ENCODE results near the gene VPS26C. TPM values are rescaled to one million over a fixed set of nuclear protein-coding genes. Genes with fewer than 3 reads are reported as not detected.

VPS26C gene
- total and polyA plus RNA-seq, 4 donors, result 32.4 to 61.6 (median 42.2) TPM

DNA sequence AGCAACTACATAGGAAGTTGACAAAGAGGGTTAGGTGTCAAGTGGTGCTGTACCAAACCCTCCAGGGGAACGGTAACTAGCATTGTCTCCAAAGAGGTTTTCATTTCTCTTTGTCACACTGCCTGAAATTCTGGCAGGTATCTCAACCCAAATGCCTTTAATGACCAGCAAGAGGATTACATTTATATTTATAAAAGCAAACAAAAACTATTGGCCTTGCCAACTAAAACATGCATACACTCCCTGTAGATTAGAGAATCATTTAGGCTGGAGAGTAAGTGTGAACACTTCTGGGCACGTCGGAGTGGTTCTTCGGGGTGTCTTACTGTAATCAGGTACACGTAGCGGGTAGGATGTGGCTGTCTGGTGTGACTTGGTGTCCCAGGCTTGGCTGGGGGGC is 84.9 kb downstream of the VPS26C start:
- no peak for ATAC-seq (ENCODE audit: low FRiP score)
- no peaks in the 10 kb centered on the region for H3K36me3 ChIP-seq (ENCODE audit: control insufficient read depth in 1 of 2, insufficient read depth in 2 of 2, low read length in 1 of 2)

DNA sequence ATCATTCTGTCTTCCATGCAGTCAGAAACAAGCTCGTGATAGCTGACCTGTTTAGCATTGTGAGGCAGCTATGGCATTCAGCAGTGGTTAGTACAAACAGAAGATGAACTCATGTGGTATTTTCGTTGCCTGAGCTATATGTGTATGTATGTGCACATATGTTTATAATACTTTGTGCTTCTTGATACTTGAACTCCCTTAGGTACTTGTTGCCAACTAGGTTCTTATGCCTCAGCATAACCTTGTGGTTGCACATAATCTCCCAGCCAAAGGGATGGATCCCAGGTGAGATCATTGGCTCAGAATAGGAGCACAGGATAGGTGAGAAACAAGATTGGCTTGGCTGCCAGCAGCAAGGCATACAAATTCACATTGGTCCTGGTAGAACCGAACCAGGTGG is 86.1 kb downstream of the VPS26C start:
- no peak for ATAC-seq (ENCODE audit: low FRiP score)
- Histone ChIP-seq H3K27me3 (ENCODE audit: control insufficient read depth in 1 of 2, insufficient read depth in 2 of 2, low read length in 1 of 2) (no peaks in the 10 kb centered on the region), H3K27ac (ENCODE audit: low read depth in 1 of 2, low read length in 2 of 2) (no peak overlapping the region), H3K36me3 (ENCODE audit: control insufficient read depth in 1 of 2, insufficient read depth in 2 of 2, low read length in 1 of 2) (no peaks in the 10 kb centered on the region), H3K4me1 (ENCODE audit: control insufficient read depth in 1 of 2, insufficient read depth in 2 of 2, low read length in 2 of 2) (peaks cover 0 to 8% of the 10 kb centered on the region in 2 donors), H3K4me3 (ENCODE audit: low read length in 2 of 2) (no peak overlapping the region), H3K9me3 (ENCODE audit: control insufficient read depth, low read length) (no peaks in the 10 kb centered on the region)
- intact Hi-C loops (cut with DNase I), result no loop called here
- WGBS, 2 donors, result 80 to 82% methylated on average over 3 of the region's 3 CpGs
- no peak for DNase-seq

More for the DNA sequence above, 84.9 kb downstream of the VPS26C start:
- intact Hi-C loops (cut with DNase I), result no loop called here
- Histone ChIP-seq H3K4me1 (ENCODE audit: control insufficient read depth in 1 of 2, insufficient read depth in 2 of 2, low read length in 2 of 2) (peaks cover 0 to 8% of the 10 kb centered on the region in 2 donors), H3K9me3 (ENCODE audit: control insufficient read depth, low read length) (no peaks in the 10 kb centered on the region), H3K4me3 (ENCODE audit: low read length in 2 of 2) (no peak overlapping the region), H3K27me3 (ENCODE audit: control insufficient read depth in 1 of 2, insufficient read depth in 2 of 2, low read length in 1 of 2) (no peaks in the 10 kb centered on the region), H3K27ac (ENCODE audit: low read depth in 1 of 2, low read length in 2 of 2) (no peak overlapping the region)
- WGBS, 2 donors, result 13 to 21% methylated on average over 6 of the region's 6 CpGs
- DNase-seq, result no peak

DNA sequence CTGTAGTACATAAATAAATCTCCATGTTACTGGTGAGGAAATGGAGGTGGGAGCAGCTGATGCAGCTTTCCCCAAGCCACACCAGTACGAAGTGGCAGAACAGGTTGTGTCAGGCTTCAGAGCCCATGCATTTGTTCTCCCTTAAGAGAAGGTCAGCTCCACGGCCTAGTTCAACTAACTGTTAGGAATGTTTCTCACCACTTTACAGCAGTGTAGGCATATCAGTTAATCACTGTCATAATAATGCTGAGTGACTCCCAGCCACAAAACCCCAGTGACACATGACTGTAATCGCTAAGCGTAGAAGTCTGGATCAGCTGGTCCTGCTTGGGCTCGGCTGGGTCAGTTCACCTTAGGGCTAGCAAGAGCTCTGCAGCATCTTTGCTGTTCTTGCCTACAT is 90.4 kb downstream of the VPS26C start:
- Histone ChIP-seq H3K27ac (ENCODE audit: low read depth in 1 of 2, low read length in 2 of 2) (no peak overlapping the region), H3K27me3 (ENCODE audit: control insufficient read depth in 1 of 2, insufficient read depth in 2 of 2, low read length in 1 of 2) (no peaks in the 10 kb centered on the region), H3K9me3 (ENCODE audit: control insufficient read depth, low read length) (no peaks in the 10 kb centered on the region), H3K4me3 (ENCODE audit: low read length in 2 of 2) (no peak overlapping the region), H3K36me3 (ENCODE audit: control insufficient read depth in 1 of 2, insufficient read depth in 2 of 2, low read length in 1 of 2) (peaks cover 0 to 3% of the 10 kb centered on the region in 2 donors), H3K4me1 (ENCODE audit: control insufficient read depth in 1 of 2, insufficient read depth in 2 of 2, low read length in 2 of 2) (peaks cover 0 to 8% of the 10 kb centered on the region in 2 donors)
- 78 to 80% methylated on average over 5 of the region's 5 CpGs for WGBS, 2 donors
- ATAC-seq (ENCODE audit: low FRiP score) (no peak), DNase-seq (no peak)
- intact Hi-C loops (cut with DNase I), result no loop called here

Other genes starting within 250 kb of the VPS26C start
- 10 to 100 TPM; 15.8 to 18.1 TPM for gene PIGP, start 194.3 kb downstream of the VPS26C start, total RNA-seq
- 10 to 100 TPM; 22.9 to 47.2 TPM for gene PIGP, start 194.3 kb downstream of the VPS26C start, polyA plus RNA-seq
- gene TTC3, start 194.1 kb downstream of the VPS26C start, total RNA-seq, result 100 to 1,000 TPM; 105 to 118 TPM
- 10 to 100 TPM; 30.1 to 40.3 TPM for gene TTC3, start 194.1 kb downstream of the VPS26C start, polyA plus RNA-seq
- 10 to 100 TPM; 70.0 to 76.6 TPM for gene DYRK1A, start 99.4 kb upstream of the VPS26C start, total RNA-seq
- gene DYRK1A, start 99.4 kb upstream of the VPS26C start, polyA plus RNA-seq, result 10 to 100 TPM in 1 of 2 donors, 1 to 10 TPM in 1; 8.8 to 21.6 TPM